CD4-positive, alpha-beta T cell treated with Interleukin-2 at 100 ng/mL for 4 hours (primary cell): ENCODE results near the gene PTGS2.
A peak's percentile ranks its signal among the peaks of the same experiment; 100 is the strongest.

Experiments
- DNase-seq: peaks from one replicate; pipeline ENCODE4 v3.0.0-alpha.2; 2020; ENCODE audit warnings: low spot score

PTGS2 gene

DNA sequence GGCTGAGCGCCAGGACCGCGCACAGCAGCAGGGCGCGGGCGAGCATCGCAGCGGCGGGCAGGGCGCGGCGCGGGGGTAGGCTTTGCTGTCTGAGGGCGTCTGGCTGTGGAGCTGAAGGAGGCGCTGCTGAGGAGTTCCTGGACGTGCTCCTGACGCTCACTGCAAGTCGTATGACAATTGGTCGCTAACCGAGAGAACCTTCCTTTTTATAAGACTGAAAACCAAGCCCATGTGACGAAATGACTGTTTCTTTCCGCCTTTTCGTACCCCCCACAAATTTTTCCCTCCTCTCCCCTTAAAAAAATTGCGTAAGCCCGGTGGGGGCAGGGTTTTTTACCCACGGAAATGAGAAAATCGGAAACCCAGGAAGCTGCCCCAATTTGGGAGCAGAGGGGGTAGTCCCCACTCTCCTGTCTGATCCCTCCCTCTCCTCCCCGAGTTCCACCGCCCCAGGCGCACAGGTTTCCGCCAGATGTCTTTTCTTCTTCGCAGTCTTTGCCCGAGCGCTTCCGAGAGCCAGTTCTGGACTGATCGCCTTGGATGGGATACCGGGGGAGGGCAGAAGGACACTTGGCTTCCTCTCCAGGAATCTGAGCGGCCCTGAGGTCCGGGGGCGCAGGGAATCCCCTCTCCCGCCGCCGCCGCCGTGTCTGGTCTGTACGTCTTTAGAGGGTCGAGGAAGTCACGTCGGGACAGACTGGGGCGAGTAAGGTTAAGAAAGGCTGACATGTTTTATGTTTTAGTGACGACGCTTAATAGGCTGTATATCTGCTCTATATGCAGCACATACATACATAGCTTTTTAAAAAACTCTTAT is at the start of gene PTGS2:
Gene PTGS2 (minus strand): TSS at position 179 of the 817 bp plus-strand sequence. CDS start 133 bp downstream, at position 46.
- peak; percentile 11 for DNase-seq

DNA sequence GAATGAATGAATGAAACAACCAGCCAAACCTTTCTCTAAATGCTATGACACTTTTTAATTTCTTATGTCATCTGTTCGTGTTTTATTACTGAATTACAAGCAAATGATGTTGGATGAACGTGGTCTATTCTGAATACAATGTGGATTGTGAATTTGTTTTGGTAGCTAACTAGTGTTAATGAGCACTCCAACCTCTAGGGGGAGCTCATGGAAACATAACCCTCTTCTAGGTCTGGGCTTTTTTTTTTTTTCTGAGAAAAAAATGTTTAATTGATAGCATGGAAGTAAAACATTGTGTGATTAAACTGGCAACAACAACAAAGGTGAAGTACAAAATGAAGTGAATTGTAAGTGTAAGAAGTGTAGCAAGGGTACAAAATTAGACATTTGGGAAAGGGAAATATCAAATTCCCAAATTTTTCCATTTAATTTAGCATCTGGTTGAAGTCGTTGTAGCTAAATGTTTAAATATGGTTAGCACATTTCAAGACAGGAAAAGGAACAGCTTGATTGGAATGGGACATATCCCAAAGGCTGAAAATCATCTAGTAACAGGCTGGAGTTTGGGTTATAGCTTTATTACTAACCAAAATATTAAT is 42.6 kb upstream of the PTGS2 start:
- peak; percentile 21 for DNase-seq

- no peak for DNase-seq
Observed at GRCh38 chr1:186717286-186717685, 37.1 kb upstream of the PTGS2 start.

DNA sequence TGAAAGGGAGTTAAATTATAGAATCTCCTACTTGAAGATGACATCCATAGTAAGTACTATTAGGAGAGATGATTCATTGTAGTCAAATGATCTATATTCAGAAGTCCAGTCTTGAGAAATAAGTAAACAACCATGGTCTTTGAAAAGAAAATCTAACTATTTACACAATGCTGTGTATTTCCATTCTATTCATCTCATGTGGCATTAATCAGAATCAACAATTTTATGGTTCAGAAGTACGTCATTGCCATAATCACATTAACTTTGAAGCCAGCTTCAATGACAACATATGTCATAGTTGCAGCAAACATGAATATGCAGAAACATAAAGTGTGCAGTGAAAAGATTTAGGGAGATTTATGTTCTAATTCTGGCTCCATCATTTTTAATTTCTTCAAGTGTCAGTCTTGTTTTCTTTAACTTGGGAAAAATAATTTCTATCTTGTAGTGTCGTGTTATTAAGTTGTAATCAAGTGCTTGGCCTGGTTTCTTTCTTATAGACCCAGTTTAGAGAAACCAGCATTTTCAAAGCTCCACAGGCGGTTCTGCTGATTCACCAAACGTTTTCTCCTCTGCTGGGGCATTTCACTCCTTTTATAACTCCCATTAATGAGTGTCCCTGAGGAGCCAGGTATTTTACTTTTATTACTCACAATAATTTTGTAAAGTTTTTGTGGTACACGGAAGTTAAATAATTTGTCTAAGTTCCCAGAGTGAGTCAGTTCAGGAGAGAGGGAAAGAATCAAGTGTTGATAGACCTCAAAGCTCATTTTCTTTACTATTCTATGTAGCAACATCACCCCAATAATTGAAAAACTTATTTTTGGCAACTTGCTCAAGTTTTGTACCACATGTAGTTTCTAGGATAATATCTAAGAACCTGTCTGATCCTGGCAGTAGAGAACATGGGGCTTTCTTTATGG is 35.9 kb upstream of the PTGS2 start:
- DNase-seq = no peak

DNA sequence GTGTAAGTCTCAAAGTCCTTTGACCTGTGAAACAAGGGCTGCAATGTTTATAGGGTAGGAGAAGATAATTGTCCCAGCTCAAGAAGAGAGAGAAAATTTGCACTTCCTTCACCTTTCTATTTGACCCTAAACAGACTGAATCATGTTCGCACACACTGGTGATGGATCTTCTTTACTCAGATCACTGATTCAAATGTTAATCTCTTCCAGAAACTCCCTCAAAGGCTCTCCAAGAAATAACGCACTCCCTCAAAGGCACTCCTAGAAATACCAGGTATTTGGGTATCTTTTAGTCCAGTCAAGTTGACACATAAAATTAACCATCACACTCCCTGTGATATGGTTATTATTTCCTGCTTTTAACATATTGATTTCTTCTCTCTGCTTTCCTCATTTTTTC is 30.5 kb upstream of the PTGS2 start:
- no peak for DNase-seq

GRCh38 chr1:186708694-186709097 is 28.5 kb upstream of the PTGS2 start:
- DNase-seq = no peak

- DNase-seq = no peak
Observed at GRCh38 chr1:186703209-186703766, 23.1 kb upstream of the PTGS2 start.

DNA sequence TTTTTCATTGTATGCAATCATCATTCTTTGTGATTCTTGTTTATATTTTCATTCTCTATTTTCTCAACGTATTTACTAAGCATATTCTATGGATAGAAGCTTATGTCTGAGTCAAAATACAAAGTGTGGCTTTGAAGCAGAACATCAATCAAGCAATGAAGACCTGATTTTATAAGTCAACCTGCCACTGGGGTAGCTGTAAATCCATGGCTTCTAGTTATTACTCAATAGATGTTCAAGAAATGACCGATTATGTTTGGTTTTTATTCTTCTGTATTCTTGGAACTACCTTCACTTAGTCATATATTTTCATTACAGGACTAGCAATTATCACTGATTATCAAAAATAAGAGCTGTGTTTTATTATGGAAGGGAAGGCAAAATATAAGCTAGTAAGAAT is 20.5 kb upstream of the PTGS2 start:
- no peak for DNase-seq

DNA sequence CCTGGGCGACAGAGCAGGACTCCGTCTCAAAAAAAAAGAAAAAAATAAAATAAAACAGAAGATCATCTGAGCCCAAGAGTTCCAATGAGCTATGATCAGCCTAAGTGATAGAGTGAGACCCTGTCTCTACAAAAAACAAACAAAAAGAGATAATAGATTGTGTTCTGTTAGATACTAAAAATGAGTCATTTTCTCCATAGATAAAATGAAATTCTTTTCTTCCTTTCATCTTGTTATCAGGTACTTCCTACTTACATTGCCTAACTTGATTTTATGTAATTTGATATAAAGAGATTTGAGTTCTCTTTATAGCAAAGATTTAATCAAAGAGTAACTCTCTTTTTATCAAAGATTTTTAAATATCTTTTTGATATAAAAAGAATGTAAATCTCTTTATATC is 19.3 kb upstream of the PTGS2 start:
- DNase-seq = no peak

DNA sequence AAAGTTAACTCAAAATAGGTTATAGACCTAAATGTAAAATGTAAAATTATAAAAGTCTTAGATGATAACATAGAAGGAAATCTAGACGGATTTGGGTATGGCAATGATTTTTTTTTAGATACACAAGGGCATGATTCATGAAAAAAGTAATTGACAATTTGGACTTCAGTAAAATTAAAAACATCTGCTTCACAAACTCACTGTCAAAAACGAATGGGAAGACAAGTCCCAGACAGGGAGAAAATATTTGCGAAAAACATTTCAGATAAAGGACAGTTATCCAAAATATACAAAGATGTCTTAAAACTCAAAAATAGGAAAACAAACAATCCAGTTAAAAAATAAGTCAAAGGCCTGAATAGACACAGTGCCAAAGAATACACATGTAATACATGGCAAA is 9.7 kb upstream of the PTGS2 start:
- DNase-seq = no peak

GRCh38 chr1:186689376-186689775 is 9.2 kb upstream of the PTGS2 start:
- DNase-seq = no peak

- DNase-seq = no peak
Observed at GRCh38 chr1:186683652-186684410, 3.6 kb upstream of the PTGS2 start.

- DNase-seq = no peak
Observed at GRCh38 chr1:186682736-186683135, 2.5 kb upstream of the PTGS2 start.

- DNase-seq = no peak
Observed at GRCh38 chr1:186681801-186682200, 1.6 kb upstream of the PTGS2 start.

GRCh38 chr1:186681121-186681520 is 898 bp upstream of the PTGS2 start:
- DNase-seq = no peak

DNA sequence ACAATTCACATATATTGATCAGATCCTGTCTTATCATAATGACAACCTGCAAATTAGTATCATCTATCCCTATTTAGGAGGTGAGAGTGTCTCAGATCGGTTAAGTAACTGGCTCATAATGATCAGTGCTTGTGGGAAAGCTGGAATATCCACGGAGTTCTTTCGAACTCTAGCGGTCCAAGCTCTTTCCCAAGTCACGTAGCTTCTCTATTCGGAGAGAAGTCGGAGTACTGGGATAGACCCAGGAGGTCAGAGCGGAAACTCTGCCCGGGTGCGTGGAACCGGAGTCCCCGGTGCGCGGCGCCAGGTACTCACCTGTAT is 339 bp downstream of the PTGS2 start:
- DNase-seq = no peak

DNA sequence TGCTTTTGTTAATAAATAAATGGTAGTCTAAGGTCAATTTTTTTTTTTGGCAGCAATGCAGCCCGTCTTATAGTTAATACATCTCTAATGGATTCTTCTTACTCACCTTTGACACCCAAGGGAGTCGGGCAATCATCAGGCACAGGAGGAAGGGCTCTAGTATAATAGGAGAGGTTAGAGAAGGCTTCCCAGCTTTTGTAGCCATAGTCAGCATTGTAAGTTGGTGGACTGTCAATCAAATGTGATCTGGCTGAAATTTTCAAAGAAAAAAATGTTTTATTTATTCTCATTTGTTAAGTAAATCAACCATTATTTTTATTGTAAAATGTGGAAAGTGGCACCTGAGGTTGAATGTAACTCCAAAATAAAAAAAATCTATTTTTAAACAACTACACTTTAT is 2.1 kb downstream of the PTGS2 start:
- no peak for DNase-seq

DNA sequence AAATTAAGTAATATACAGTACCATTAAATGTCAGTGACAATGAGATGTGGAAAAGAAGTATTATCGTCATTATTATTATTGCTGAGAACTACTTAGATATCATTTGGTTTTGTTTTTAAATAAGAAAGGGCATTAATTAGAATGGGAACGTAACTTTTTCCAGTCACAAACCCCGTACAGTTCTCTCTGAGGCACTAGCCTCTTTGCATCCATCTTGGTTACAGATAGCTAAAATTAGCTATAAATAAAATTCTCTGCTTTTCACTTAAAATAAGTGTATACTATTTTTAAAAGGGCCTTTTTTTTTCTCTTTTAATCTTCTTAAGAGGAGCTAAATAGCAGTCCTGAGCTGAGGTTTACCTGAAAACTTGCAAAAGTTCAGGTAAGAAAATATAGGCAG is 7.6 kb downstream of the PTGS2 start:
- no peak for DNase-seq

DNA sequence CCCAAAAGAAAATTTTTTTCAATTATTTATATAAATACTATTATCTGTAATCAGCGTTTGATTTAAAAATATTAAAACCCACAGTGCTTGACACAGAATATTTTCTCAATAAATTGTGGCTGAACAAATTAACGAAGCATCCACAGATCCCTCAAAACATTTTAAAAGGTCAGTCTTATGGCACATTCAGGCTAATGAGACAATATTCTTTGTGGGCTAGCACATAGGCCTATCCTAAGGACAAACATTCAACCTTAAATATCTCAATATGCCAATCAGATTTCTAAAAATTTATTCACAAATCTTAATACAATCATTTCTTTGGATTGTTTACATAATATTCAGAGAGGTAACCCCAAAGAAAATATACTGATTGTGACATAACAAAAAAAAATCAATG is 8.1 kb downstream of the PTGS2 start:
- no peak for DNase-seq

GRCh38 chr1:186671136-186671825 is 8.9 kb downstream of the PTGS2 start:
- DNase-seq = no peak
